Measurements from ENCODE around the gene PHLPP1. TPM values are rescaled to one million over a fixed set of nuclear protein-coding genes. Genes with fewer than 3 reads are reported as not detected.

PHLPP1 gene
- total and polyA plus RNA-seq, 10 donors, result 1.2 to 10.6 (median 6.7) TPM

DNA sequence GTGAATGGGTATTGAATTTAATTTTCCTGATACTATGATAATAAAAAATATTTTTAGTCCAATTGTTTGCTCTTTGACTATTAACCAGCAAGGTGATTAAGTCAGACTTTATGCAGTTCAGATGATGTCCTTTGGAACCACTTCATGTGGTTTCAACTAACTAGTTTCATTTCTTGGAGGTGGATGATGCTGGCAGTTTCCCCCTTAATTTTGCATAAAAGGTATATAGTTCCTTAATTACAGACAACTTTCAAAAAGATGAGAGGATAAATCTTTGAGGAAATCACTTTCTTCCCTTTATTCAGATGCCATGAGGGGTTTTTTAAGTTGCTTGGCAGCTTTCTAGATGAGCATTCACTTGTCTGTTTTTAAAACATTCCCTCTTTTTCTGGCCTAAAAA, 223.1 kb downstream of the PHLPP1 start:
- peaks cover 0 to 12% (median 0%) of the 10 kb centered on the region in 6 donors for H3K36me3 ChIP-seq
- TF ChIP-seq, protein P1, sequence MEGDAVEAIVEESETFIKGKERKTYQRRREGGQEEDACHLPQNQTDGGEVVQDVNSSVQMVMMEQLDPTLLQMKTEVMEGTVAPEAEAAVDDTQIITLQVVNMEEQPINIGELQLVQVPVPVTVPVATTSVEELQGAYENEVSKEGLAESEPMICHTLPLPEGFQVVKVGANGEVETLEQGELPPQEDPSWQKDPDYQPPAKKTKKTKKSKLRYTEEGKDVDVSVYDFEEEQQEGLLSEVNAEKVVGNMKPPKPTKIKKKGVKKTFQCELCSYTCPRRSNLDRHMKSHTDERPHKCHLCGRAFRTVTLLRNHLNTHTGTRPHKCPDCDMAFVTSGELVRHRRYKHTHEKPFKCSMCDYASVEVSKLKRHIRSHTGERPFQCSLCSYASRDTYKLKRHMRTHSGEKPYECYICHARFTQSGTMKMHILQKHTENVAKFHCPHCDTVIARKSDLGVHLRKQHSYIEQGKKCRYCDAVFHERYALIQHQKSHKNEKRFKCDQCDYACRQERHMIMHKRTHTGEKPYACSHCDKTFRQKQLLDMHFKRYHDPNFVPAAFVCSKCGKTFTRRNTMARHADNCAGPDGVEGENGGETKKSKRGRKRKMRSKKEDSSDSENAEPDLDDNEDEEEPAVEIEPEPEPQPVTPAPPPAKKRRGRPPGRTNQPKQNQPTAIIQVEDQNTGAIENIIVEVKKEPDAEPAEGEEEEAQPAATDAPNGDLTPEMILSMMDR (IDR thresholded peaks at IDR 0.05 in 8 of 11, conservative IDR thresholded peaks at IDR 0.05 in 3 of 11), result no peak
- no peaks in the 10 kb centered on the region for H3K27me3 ChIP-seq (replicated peaks in 1 of 7)
- peaks cover 0 to 5% (median 0%) of the 10 kb centered on the region in 8 donors for H3K9me3 ChIP-seq
- peaks cover 0 to 40% (median 15%) of the 10 kb centered on the region in 6 donors for H3K4me1 ChIP-seq
- no peak for DNase-seq
- intact Hi-C loops (cut with DNase I; ENCODE audit: low total_unique reads), result no loop called here
- H3K27ac ChIP-seq, result peak overlapping the region in 5 of 8 donors; percentile 46 to 74 (median 53)
- H3K4me3 ChIP-seq, result no peak overlapping the region

DNA sequence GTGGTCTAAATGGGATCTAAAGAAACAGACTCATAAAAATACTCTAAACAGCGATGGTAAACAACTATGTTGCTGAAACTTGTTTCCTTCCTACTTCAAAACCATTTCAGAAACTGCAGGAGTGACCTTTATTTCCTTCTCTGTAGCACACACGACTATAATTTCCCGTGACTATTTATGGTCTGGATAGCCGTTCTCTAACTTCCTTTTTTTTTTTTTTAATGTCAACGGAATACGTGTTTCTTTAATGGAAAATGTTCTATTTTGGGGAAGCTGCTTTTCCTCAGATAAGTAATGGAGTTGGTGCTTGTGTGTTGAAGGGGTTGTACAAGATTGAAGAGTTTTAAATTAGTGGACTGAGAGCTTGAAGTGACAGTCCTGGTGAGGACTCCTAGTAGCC, 224.1 kb downstream of the PHLPP1 start:
- H3K27ac ChIP-seq, result peak overlapping the region in 6 of 8 donors; percentile 46 to 74 (median 52)
- H3K4me3 ChIP-seq, result no peak overlapping the region
- H3K4me1 ChIP-seq, result peaks cover 0 to 40% (median 15%) of the 10 kb centered on the region in 6 donors
- DNase-seq, result no peak
- TF ChIP-seq, protein P1 (IDR thresholded peaks at IDR 0.05 in 8 of 11, conservative IDR thresholded peaks at IDR 0.05 in 3 of 11), result no peak
- TF ChIP-seq POLR2AphosphoS5 (IDR thresholded peaks at IDR 0.05), result no peak
- no peak for TF ChIP-seq POLR2A (IDR thresholded peaks at IDR 0.05)
- WGBS, 5 donors, result 5 to 12% (median 10%) methylated on average over 6 of the region's 6 CpGs
- H3K27me3 ChIP-seq (replicated peaks in 1 of 7), result no peaks in the 10 kb centered on the region
- intact Hi-C loops (cut with DNase I; ENCODE audit: low total_unique reads), result no loop called here
- peaks cover 0 to 13% (median 0%) of the 10 kb centered on the region in 6 donors for H3K36me3 ChIP-seq
- no peaks in the 10 kb centered on the region for H3K9me3 ChIP-seq

DNA sequence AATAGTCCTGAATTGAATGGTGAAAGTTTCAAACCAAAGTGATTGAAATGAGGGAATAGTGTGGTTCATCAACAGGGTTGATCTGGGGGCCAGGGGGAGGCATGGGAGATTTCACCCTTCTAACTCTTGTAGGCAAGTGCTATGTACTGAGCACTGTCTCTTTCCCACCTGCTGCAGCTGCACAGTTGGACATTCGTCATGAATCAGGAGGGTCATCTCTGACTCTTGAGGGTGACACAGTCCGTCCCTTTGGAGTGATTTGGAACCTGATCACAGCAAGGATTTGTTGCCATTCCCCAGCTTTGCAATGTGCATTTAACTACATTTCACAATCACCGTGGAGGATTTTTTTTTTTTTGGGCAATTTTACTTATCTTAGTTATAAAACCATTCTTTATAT, 224.6 kb downstream of the PHLPP1 start:
- H3K4me3 ChIP-seq, result no peak overlapping the region
- WGBS, 5 donors, result 47 to 70% (median 55%) methylated on average over 3 of the region's 3 CpGs
- no peaks in the 10 kb centered on the region for H3K27me3 ChIP-seq (replicated peaks in 1 of 7)
- TF ChIP-seq POLR2AphosphoS5 (IDR thresholded peaks at IDR 0.05), result no peak
- TF ChIP-seq, protein P1 (IDR thresholded peaks at IDR 0.05 in 8 of 11, conservative IDR thresholded peaks at IDR 0.05 in 3 of 11), result no peak
- TF ChIP-seq POLR2A (IDR thresholded peaks at IDR 0.05), result no peak
- intact Hi-C loops (cut with DNase I; ENCODE audit: low total_unique reads), result no loop called here
- H3K36me3 ChIP-seq, result peaks cover 0 to 14% (median 0%) of the 10 kb centered on the region in 6 donors
- no peak for DNase-seq
- H3K27ac ChIP-seq, result peak overlapping the region in 5 of 8 donors; percentile 46 to 74 (median 53)
- H3K4me1 ChIP-seq, result peaks cover 0 to 40% (median 15%) of the 10 kb centered on the region in 6 donors
- no peaks in the 10 kb centered on the region for H3K9me3 ChIP-seq

DNA sequence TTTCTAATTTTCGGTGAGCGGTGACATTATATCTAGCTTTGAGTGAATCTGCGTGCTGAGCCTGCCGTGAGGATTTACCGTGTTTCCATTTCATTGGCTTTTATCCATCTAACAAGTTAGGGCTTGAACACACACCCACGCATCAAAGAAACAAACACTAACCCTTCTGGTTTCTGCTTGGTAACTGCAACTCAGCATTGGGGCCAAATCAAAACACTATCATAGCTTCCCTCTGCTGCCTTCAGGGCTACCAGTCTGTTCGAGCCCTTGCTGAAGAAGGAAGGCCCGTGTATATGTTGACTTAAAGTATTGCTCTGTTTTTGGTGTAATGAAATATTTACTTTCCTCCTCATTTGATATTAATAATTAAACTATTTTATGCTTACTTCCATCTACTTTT, 227.2 kb downstream of the PHLPP1 start:
- H3K4me3 ChIP-seq, result no peak overlapping the region
- WGBS, 5 donors, result 96 to 98% (median 97%) methylated on average over 8 of the region's 8 CpGs
- peak overlapping the region in 1 of 8 donors; percentile 49 for H3K27ac ChIP-seq
- no peaks in the 10 kb centered on the region for H3K27me3 ChIP-seq (replicated peaks in 1 of 7)
- TF ChIP-seq POLR2AphosphoS5 (IDR thresholded peaks at IDR 0.05), result no peak
- TF ChIP-seq, protein P1 (IDR thresholded peaks at IDR 0.05 in 8 of 11, conservative IDR thresholded peaks at IDR 0.05 in 3 of 11), result no peak
- no peak for TF ChIP-seq POLR2A (IDR thresholded peaks at IDR 0.05)
- DNase-seq, result no peak
- peaks cover 0 to 34% (median 8%) of the 10 kb centered on the region in 6 donors for H3K36me3 ChIP-seq
- no peaks in the 10 kb centered on the region for H3K9me3 ChIP-seq
- H3K4me1 ChIP-seq, result peaks cover 0 to 32% (median 15%) of the 10 kb centered on the region in 6 donors
- intact Hi-C loops (cut with DNase I; ENCODE audit: low total_unique reads), result no loop called here

Data from spleen (tissue), 11 donors.